Stomach smooth muscle (tissue), 2 donors: ENCODE measurements around the gene ERAS.

Experiments
- H3K27ac ChIP-seq: one replicate; pipeline ENCODE4 v1.7.0; 2013; ENCODE audit warnings: mild to moderate bottlenecking, low read length, inconsistent platforms
- H3K27me3 ChIP-seq, 2 donors: one replicate each; pipeline ENCODE4 v1.7.0; 2013; ENCODE audit warnings: low read length in 2 of 2; ENCODE audit not compliant: insufficient read depth in 2 of 2, control insufficient read depth in 1 of 2
- H3K36me3 ChIP-seq, 2 donors: one replicate each; pipeline ENCODE4 v1.7.0; 2013; ENCODE audit warnings: low read length in 2 of 2; ENCODE audit not compliant: control insufficient read depth in 2 of 2, insufficient read depth in 2 of 2
- H3K4me1 ChIP-seq: one replicate; pipeline ENCODE4 v1.7.0; 2013; ENCODE audit warnings: low read length; ENCODE audit not compliant: control insufficient read depth, insufficient read depth
- H3K4me3 ChIP-seq, 2 donors: one replicate each; pipeline ENCODE4 v1.7.0; 2013; ENCODE audit warnings: low read length in 2 of 2
- H3K9ac ChIP-seq, 2 donors: one replicate each; pipeline ENCODE4 v1.7.0; 2013; ENCODE audit warnings: low read length in 2 of 2, mild to moderate bottlenecking in 1 of 2
- H3K9me3 ChIP-seq, 2 donors: one replicate each; pipeline ENCODE4 v1.7.0; 2013; ENCODE audit warnings: low read length in 2 of 2; ENCODE audit not compliant: control insufficient read depth in 2 of 2
- donor health status: healthy.
- donor health status: Pancreatic carcinoma.

ERAS gene

DNA sequence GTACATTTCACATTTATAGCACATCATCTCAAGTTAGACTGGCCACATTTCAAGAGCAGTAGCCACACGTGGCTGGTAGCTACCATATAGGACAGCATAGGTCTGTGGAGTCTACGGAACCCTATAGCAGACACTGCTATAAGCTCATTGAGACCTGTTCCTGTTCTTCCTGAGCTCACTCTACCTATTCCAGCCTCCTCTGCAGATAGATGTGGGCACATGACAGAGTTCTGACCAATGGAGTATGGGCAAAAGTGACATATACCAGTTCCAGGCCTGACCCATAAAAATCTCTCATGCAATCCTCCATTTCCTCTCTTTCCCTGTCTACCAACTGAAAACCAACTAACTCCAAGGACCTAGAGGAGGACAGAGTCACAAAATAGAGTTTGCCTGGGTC, 28.0 kb upstream of the ERAS start:
- Histone ChIP-seq H3K9me3 (no peaks in the 10 kb centered on the region), H3K27ac (no peak overlapping the region), H3K4me3 (no peak overlapping the region), H3K9ac (no peak overlapping the region), H3K27me3 (peaks cover 0 to 9% of the 10 kb centered on the region in 2 donors), H3K4me1 (peaks cover 10% of the 10 kb centered on the region), H3K36me3 (no peaks in the 10 kb centered on the region)

DNA sequence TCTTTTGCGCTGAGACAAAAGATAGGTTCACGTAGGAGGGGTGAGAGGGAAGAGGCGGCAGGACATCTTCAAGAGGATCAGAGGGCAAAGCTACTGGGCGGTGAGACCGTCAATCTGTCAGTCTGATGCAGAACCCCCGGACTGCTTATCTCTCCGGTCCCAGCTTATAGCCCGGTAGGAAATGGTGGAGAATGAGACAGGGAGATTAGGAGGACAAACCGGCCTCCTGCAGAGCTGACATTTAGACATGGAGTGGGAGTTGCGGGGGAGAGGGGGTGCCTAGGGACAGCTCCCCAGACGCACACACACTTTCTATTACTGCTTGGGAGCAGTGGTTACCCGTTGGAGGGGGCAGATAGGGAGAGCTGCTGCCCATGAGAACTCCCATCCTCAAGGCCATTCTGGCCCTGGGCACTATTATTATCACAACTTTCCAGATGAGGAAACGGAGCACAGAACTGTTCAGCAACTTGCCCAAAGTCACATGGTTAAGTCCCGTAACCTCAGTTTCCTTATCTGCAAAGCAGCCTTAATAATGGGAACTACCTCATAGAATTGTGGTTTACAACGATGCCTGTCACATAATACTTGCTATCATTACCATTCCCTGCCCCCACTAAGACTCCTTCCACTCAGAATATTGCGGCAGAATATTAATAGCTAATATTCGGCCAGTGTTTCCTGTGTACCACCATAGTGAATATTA, 25.6 kb upstream of the ERAS start:
- Histone ChIP-seq H3K27ac (peak overlapping the region; percentile 87), H3K4me1 (peaks cover 10% of the 10 kb centered on the region), H3K9me3 (no peaks in the 10 kb centered on the region), H3K36me3 (peaks cover 3 to 4% of the 10 kb centered on the region in 2 donors), H3K4me3 (peak overlapping the region; percentile 78 to 83), H3K9ac (peak overlapping the region; percentile 64 to 80), H3K27me3 (peaks cover 0 to 2% of the 10 kb centered on the region in 2 donors)

DNA sequence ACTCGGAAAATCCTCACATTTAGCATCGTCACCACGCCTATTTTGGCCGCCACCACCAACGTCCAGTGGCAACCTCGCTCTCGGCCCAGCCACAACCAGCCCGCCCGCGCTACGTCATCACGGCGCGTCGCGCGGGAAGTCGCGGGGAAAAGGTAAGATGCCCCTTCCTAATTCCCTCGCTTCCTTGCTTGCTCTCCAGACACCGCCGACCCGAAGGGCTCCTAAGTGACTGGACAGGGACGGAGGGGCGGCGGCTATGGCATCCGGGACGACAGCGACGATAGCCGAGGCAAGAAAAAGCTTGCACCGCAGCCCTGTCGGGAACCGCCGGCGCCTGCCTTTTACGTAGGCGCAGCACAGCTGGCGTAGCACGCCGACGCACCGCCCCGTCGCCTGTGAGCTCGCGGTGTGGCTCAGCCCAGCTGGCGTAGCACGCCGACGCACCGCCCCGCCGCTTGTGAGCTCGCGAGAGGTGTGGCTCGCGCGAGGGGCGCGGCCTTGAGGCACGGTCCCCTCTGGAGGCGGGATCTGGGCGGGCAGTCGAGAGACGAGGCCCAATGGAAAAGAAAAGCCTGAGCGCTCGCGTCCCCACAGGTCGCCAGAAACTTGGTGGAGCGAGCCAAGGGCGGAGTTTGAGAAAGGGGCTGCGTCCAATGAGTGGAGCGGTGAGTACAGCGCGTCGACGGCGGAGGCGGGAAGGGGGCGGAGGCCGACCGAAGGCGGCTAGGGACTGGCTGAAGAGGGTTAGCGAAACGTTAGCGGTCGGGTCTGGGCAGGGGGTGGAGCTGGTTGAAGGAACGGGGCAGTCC, 24.8 kb upstream of the ERAS start, which contains the start of gene HDAC6:
Gene HDAC6 (plus strand): TSS at position 788 of the 809 bp plus-strand sequence. CDS start 626 bp downstream, outside the sequence.
- Histone ChIP-seq H3K4me1 (peaks cover 10% of the 10 kb centered on the region), H3K27me3 (peaks cover 0 to 5% of the 10 kb centered on the region in 2 donors), H3K9ac (peak within 1 kb of the TSS; percentile 89 to 92), H3K27ac (peak within 1 kb of the TSS; percentile 96), H3K4me3 (peak within 1 kb of the TSS; percentile 78 to 83), H3K36me3 (peaks cover 3 to 4% of the 10 kb centered on the region in 2 donors), H3K9me3 (no peaks in the 10 kb centered on the region)

DNA sequence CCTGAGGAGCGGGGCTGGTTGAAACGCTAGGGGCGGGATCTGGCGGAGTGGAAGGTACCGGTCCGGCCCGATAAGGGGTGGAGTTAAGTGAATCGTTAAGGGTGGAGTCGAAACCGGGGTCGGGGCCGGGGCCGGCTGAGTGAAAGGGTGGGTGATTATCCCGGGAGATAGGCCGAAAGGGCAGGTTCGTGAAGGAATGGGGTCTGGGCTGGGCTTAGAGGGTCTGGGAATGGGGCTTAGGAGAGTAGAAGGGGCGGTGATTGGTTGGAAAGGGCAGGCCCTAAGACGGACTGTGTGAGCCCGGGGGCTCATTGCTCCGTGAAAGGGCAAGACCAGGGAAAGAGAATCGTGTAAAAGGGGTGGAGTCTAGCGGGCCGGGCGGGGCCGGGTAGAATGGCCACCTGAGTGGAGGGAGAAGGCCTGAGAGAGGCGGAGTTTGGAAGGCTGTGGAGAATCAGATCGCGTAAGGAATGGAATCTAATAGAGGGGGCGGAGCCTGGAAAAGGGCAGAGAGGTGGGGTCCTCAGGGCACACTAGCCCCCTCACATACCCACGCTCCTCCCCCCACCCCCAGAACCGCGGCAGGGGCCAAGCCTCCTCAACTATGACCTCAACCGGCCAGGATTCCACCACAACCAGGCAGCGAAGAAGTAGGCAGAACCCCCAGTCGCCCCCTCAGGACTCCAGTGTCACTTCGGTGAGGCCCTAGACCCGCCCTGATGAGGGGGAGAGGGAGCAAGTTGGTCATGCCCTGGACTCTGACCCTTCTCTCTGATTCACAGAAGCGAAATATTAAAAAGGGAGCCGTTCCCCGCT, 24.0 kb upstream of the ERAS start:
- Histone ChIP-seq H3K4me1 (peaks cover 10% of the 10 kb centered on the region), H3K9ac (peak overlapping the region; percentile 89 to 92), H3K27me3 (peaks cover 0 to 5% of the 10 kb centered on the region in 2 donors), H3K4me3 (peak overlapping the region; percentile 65 to 74), H3K27ac (peak overlapping the region; percentile 96), H3K9me3 (no peaks in the 10 kb centered on the region), H3K36me3 (peaks cover 3 to 4% of the 10 kb centered on the region in 2 donors)

DNA sequence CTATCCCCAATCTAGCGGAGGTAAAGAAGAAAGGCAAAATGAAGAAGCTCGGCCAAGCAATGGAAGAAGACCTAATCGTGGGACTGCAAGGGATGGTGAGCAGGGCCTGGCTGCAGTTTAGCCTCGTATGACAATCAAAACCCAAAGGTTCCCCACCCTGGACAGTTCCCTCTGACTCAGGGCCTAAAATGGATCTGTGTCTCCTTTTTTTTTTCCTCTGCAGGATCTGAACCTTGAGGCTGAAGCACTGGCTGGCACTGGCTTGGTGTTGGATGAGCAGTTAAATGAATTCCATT, 23.5 kb upstream of the ERAS start:
- H3K4me3 ChIP-seq: peak overlapping the region; percentile 65 to 74
- H3K27me3 ChIP-seq: peaks cover 0 to 5% of the 10 kb centered on the region in 2 donors

DNA sequence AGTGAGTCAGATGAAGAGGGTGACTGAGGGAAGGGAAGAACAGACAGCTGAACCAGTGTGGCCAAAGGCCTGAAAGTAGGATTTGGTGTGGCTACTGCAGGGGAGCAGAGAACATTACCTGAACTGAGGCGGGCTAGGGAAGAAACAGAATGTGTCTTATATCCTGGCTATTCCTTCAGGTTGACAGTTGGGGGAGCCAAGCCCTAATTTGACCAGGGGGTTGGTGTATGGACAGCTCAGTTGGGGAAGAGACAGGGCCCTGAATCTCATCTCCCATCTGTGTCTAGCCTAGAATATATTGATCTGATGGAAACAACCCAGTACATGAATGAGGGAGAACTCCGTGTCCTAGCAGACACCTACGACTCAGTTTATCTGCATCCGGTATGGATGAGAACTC, 20.2 kb upstream of the ERAS start:
- Histone ChIP-seq H3K27me3 (peaks cover 0 to 2% of the 10 kb centered on the region in 2 donors), H3K9me3 (no peaks in the 10 kb centered on the region), H3K4me3 (no peak overlapping the region), H3K36me3 (peaks cover 4 to 5% of the 10 kb centered on the region in 2 donors), H3K4me1 (peaks cover 6% of the 10 kb centered on the region), H3K9ac (no peak overlapping the region), H3K27ac (no peak overlapping the region)

More for the DNA sequence above, 23.5 kb upstream of the ERAS start:
- Histone ChIP-seq H3K9ac (peak overlapping the region; percentile 89 to 92), H3K36me3 (peaks cover 3 to 4% of the 10 kb centered on the region in 2 donors), H3K27ac (peak overlapping the region; percentile 96), H3K4me1 (peaks cover 10% of the 10 kb centered on the region), H3K9me3 (no peaks in the 10 kb centered on the region)

DNA sequence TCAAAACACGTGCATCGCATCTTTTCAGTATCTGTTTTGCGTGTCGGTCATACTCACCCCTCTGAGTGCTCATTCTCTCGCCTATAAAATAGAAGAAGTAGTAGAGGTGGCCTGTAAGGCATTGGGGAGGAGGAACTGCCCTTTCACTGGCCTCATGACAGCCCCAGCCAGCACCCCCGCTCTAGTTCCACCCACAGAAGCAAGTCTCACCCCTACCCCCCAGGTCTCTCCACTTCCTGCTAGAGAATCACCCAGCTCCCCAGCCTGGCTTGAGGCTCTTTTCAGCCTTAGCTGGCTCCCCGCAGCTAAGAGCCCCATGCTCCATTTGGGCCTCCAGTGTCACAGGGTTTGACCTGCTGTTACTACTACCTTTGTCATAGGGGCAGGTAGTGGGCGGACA, 12.7 kb upstream of the ERAS start:
- H3K9ac ChIP-seq: no peak overlapping the region
- H3K27ac ChIP-seq: no peak overlapping the region
- no peaks in the 10 kb centered on the region for H3K9me3 ChIP-seq
- H3K27me3 ChIP-seq: peaks cover 0 to 9% of the 10 kb centered on the region in 2 donors
- peaks cover 16 to 27% of the 10 kb centered on the region in 2 donors for H3K36me3 ChIP-seq
- H3K4me3 ChIP-seq: no peak overlapping the region
- H3K4me1 ChIP-seq: no peaks in the 10 kb centered on the region

DNA sequence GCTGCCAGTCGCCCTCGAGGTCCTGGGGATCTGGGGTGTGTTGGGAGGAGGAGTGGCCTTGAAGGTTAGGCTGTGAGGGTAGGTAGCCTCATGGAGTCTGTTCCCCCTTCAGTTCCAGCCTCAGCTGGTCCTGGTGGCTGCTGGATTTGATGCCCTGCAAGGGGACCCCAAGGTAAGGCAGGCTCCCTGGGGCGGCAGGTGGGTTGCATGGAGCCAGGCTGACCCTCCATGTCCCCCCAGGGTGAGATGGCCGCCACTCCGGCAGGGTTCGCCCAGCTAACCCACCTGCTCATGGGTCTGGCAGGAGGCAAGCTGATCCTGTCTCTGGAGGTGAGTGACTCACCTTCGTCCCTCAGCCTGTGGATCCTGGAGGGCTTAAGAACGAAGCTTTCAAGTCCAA, 11.6 kb upstream of the ERAS start:
- no peaks in the 10 kb centered on the region for H3K9me3 ChIP-seq
- no peaks in the 10 kb centered on the region for H3K4me1 ChIP-seq
- H3K9ac ChIP-seq: no peak overlapping the region
- no peak overlapping the region for H3K4me3 ChIP-seq
- no peak overlapping the region for H3K27ac ChIP-seq
- H3K27me3 ChIP-seq: peaks cover 0 to 9% of the 10 kb centered on the region in 2 donors
- H3K36me3 ChIP-seq: peaks cover 19 to 30% of the 10 kb centered on the region in 2 donors

DNA sequence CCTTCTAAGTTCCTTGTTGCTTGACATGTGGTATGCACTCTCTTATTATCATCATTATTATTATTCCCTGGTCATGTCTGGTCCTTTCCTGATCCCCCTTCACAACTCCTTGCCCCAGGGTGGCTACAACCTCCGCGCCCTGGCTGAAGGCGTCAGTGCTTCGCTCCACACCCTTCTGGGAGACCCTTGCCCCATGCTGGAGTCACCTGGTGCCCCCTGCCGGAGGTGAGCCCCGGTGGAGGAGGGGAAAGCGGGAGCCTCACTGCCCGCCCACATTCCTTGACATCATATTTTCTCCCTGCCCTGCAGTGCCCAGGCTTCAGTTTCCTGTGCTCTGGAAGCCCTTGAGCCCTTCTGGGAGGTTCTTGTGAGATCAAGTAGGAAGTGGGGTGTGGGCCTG, 11.0 kb upstream of the ERAS start:
- Histone ChIP-seq H3K4me3 (no peak overlapping the region), H3K9ac (no peak overlapping the region), H3K27ac (no peak overlapping the region), H3K36me3 (peaks cover 21 to 31% of the 10 kb centered on the region in 2 donors), H3K4me1 (no peaks in the 10 kb centered on the region), H3K27me3 (peaks cover 0 to 9% of the 10 kb centered on the region in 2 donors), H3K9me3 (no peaks in the 10 kb centered on the region)

DNA sequence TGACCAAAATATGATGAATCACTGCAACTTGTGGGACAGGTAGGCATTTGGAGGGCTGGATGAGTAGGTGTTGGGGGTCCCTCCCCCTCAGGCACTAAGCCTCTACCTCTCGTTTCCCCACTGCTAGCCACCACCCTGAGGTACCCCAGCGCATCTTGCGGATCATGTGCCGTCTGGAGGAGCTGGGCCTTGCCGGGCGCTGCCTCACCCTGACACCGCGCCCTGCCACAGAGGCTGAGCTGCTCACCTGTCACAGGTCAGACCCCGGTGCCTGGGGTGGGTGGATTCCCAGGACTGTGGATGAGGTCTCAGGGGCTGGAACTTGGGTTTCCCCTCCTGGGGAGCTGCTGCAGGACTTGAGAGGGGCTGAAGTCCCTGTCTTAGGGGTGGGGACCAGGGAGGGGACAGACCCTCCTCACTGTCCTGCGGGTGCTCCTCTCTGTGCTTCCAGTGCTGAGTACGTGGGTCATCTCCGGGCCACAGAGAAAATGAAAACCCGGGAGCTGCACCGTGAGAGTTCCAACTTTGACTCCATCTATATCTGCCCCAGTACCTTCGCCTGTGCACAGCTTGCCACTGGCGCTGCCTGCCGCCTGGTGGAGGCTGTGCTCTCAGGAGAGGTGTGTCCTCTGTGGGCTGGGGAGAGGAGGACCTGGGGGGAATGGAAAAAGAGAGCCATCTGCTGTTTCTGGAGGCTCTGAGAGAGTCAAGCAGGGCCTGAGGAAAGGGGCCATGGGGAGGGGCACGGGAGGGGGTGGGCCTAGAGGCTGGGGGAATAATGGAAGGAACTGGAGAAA, 10.1 kb upstream of the ERAS start:
- Histone ChIP-seq H3K27ac (no peak overlapping the region), H3K9ac (no peak overlapping the region), H3K4me3 (no peak overlapping the region), H3K4me1 (no peaks in the 10 kb centered on the region), H3K27me3 (peaks cover 0 to 9% of the 10 kb centered on the region in 2 donors), H3K36me3 (peaks cover 25 to 34% of the 10 kb centered on the region in 2 donors), H3K9me3 (no peaks in the 10 kb centered on the region)
